Measurements from ENCODE around the gene DAB2.
"Not testable (repeated sequence)": the region's sequence is repeated elsewhere in the genome, so short reads cannot be mapped to it uniquely, and the experiment has no call there.

Gene DAB2

DNA sequence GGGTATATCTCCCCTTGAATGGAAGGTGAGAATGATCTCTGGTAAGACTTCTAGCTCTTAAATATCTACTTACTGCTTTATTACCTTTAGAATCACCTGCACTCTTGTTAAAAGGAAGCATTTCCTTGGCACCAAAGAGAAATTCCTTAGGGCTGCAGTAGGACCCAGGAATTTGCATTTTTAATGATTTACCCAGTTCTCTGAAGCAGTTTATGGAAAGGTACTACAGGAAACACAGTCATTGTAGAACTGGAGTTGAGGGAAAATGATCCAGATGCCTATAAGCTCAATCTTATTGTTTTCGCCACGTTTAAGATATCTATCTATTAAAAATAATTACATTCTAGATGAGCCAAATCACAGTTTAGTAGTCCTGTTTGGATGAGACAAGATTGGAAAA lies 51.0 kb downstream of the DAB2 start:
- DNase-seq = no peak

DNA sequence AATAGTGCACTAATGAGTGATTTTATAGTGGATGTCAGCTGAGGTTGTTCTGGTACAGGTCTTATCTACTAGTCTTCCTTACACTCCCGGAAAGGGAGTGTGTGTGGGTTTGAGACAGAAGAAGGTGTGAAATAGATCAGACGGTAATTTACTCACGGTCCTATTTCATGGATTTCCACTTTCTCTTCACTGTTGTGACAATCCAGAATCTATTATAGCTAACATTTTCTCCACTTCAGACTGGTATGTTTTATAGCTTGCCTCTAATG lies 53.5 kb downstream of the DAB2 start:
- DNase-seq = no peak

DNA sequence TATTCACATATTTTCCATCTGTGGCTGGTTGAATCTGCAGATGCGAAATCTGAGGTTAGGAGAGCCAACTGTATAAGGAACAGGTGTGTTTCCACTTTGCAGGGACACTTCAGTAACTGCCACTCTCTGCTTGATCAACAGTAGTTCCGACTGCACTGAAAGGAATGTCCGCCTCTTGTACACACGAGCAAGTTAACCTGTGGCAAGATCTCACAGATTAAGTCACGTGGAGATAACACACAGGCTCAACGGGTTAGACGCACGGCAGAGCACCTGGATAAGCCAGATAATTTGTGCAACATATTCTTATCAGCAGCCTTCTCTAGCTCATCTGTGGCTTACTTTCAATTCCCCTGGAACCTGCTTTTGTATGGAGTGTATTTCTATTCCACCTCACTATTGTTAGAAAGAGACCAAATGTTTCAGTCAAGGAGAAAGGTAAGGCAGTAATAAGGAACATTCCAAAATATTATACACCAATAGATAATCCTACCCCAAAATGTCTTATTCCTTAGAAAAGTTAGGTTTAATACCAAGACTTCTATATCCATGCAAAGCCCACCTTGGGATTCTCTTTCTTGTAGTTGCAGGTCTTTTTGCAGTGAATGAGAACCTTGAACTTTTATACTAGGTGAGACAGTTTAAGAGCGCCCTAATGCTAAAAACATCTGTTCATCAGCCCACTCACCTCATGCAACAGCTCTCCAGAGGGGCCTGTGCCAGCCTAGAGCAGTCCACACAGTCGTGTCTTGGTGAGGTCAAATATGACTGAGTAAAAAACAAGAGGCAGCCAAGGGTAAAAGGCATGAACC lies 54.0 kb downstream of the DAB2 start:
- no peak for DNase-seq

DNA sequence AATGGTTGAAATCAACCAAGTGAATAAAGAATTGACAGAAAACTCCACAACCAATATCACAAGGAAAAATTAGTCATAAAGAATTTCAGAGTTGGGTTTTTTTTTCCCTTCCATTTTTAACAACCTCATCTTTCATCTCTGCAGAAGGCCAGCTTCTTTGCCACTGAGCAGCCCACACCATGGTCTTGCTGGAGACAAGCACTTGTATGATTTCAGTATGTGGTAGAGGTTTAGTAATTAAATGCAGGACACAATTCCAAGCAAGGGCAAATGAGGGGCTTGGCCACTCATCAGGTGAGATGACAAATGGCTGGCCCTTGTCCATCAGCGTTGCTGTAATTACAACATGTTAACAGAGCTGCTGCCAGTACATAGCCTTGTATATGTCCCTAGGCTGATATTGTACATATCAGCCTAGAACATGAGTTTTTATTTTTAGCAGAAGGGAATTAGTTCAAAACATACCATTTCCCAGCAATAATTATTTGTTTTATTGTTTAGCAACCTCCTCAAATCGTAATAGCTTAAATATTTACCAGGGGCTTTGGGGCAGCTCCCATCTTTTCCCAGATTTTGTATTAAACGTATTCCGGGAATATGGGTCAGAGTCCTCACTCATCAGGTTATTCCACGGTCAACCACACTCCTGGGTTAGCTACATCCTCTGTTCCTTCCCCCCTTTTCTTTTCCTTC lies 55.5 kb downstream of the DAB2 start:
- DNase-seq = no peak

DNA sequence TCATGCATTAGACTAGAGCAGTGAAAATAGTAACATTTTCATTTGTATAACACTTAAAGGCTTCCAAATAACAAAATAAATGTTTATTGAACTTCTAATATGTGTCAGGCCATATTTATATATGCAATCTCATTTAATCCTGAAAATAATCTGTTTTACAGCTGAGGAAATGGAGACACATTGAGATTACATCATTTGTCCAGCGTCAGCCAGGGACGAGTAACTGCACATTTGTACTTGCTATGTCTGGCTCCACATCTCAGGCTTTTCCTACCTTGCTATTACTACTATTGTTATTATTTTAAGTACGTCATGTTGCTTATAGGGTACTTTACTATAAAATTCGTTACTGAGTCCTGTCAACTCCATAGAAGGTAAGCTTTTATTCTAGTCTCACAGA lies 56.7 kb downstream of the DAB2 start:
- DNase-seq = no peak

DNA sequence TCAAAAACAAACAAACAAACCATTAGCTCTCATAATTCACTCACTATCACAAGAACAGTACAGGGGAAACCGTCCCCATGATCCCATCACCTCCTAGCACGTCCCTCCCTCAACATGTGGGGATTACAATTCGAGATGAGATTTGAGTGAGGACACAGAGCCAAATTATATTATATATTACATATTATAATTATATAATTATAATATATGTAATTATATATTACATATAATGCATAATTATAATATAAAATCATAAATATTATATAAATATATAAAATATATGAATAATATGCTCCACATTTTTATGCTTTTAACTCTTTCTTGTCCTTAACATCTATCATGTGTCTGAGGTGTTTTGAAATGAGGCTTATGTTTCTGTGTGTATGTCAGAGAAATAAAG lies 57.1 kb downstream of the DAB2 start:
- DNase-seq = no peak

DNA sequence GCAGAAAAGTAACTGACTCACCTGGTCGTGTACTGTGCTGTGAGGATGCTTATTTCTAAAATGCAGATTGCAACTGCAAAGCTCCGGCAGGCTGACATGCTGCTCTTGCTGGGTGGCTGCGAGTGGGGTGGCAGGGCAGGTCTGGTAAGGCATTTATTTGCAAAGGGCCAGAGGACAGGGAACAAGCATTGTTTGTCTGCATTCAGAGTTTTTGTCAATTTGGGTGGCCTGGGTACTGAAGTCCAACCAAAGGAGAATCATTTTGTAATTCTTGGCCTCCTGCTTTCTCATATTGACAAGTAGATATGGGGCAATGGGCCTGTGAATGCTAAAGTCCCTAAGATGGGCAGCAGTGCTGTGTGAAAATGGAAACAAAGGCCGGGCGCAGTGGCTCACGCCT lies 60.4 kb downstream of the DAB2 start, which contains the start of gene C9:
C9 (minus strand) TSS at position 129 of the 400 bp plus-strand sequence; CDS start at position 98, 31 bp downstream.
- no peak for DNase-seq

DNA sequence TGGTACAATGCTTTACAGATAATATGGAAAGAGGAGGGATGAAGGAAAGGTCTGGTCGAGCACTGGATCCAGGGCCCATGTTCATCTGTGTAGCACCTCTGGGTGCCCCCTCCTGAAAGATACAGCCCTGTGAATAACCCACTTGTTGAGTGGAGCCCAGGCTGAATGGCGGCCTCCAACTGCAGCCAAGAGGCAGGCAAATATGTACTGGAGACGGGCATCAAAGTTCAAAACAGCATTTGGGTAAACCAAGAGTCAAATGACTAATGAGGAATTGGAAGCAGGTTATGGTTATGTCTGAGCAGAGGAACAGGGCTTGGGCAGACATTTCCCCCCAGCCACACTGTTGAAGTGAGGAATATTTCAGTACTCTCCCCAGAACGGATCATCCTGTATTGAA lies 61.6 kb downstream of the DAB2 start:
- no peak for DNase-seq

DNA sequence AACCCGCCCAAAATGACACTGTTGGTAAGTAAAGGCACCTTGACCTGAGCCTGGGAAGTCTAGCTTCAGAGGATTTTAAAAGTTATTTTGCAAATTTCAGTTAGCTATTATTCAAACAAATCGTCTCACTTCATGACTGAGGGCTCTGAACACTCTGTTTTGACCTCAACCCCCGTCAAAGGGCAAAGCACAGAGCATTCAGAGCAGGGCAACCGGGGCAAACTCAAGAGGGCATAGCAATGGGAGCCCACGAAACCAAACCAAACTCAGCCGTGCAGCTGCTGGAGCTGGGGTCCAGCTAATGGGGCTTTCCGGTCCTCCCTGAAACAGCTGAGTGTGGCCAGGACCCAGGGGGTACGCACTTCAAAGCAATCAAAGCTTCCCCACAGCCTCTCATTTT lies 62.1 kb downstream of the DAB2 start:
- DNase-seq = no peak

DNA sequence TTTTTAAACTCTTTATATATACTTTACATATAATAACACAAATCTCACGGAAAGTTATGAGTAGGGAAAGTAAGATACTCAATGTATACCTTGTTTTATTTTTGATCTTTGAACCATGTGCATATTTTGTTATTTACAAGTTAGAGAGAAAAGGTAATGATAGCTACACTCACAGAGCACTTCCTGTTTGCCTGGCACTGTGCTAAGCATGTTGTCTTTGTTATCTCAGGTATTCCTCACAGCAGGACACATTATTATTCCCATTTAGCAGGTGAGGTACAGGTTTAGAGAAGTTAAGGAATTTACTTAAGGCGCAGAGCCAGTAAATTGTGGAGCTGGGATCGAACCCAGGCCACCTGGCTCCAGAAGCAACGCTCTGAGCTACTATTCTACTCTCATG lies 63.5 kb downstream of the DAB2 start:
- no peak for DNase-seq

DNA sequence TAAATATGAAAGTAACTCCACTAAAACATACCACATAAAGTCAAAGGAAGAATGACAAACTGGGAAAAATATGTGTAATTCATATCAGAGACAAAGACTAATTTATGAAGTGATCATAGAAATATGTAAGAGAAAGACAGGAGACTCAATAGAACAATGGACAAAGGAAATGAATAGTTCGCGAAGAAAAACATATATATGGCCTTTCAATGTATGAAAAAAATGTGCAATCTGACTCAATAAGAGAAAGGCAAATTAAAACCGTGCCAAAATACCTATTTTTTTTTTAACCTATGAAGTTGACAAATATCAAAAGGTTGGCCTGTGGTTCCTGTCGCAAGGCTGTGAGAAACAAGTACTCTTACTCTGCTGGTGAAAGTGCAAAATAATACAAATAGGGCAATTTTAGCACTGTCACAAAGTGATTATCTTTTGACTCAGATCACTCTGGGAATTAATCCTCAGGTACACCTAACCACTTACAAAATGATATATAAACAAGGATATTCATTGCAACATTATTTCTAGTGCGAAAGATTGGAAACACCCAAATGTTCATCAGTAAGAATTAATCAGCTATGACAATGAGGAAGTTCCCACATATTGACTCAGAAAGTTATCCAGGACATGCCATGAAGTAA lies 64.2 kb downstream of the DAB2 start:
- no peak for DNase-seq

DNA sequence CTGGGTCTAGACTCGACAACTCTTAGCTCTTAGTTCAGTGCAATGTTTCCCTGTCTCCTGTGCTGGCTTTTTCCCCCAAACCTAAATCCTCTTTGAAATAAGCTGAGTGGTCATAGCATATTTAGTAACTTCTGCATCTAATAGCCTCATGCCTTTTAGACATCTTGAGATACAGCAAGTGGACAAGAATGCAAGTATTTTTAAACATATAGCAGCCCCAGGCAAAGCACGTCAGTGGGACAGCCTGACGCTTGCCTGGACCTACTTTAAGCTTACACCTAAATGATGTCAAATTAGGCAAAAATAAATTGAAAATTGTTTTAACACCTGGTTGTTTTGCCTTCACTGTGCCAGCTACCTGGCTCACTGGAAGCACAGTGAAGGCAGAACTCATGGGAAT lies 68.5 kb downstream of the DAB2 start:
- DNase-seq = no peak

DNA sequence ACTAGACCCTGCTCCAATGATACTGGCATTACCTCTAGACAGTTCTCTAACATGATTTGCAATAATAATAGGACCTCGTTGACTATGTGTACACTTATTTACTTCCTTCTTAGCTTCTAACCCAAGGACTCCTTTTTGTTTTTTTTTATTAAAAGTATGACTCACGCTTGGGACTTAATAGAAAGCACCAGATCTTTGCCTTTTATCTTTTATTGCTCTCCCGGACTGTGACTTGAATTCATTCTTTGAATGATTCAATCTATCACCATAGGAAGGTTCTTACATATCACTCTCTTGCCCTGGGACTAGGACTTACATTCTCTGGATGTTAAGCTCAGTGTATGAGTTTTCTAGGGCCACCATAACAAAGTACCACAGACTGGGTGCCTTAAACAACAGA lies 69.5 kb downstream of the DAB2 start:
- DNase-seq = no peak

DNA sequence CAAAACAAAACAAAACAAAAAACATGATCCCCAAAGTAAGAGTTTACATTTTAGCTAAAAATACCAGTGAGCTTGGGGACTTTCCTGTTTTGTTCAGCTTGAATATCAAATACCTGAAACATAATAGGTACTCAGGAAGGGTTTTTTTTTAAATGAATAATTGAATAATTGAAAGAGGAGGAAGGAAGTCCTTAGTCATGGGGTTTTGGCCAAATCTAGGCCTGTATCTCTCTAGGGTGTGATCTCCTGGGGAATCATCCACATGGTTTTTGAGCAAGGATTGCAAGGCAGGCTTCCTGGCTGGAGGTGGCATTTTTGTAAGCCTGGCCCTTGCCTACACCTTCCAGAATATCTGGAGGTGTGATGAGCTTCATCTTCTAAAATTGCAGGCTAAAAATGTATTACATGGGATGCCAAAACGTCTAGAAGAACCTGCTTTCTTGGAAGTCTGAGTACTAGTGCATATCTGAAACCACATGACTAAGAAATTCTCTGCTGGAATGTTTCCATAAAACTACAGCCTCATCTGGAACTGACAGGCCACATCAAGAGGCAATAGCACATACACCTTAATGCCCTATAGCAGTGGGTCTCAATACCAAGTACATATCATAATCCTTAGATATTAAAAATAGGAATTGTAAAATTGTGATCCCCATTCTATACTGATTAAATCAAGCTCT lies 70.9 kb downstream of the DAB2 start:
- no peak for DNase-seq

DNA sequence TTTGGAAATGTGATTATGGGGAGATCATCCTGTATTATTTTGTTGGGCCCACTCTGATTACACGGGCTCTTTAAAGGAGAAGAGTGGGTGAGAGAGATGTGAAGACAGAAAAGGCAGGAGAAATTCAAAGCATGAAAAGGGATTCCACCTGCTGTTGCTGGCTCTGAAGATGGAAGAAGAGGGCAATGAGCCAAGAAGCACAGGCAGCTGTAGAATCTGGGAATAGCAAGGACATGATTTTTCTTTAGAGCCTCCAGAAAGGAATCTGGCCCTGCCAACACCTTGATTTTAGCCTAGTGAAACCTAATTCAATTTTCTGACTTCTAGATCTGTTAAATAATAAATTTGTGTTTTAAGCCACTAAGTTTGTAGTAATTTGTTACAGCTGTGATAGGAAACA lies 71.8 kb downstream of the DAB2 start:
- DNase-seq = no peak

DNA sequence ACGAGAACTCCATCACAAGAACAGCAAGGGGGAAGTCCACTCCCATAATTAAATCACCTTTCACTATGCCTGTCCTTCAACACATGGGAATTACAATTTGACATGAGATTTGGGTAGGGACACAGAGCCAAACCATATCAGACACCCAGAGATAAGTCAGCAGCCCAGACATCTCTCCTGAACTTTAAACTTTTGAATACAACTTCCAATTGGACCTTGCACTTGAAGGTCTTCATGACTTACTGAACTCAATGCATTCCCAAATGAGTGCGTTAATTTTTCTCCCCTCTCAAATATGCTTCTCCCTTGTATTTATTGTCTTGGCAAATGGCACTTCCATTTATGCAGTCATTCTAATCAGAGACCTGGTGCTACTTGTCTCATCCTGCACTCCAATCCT lies 72.6 kb downstream of the DAB2 start:
- DNase-seq = no peak

DNA sequence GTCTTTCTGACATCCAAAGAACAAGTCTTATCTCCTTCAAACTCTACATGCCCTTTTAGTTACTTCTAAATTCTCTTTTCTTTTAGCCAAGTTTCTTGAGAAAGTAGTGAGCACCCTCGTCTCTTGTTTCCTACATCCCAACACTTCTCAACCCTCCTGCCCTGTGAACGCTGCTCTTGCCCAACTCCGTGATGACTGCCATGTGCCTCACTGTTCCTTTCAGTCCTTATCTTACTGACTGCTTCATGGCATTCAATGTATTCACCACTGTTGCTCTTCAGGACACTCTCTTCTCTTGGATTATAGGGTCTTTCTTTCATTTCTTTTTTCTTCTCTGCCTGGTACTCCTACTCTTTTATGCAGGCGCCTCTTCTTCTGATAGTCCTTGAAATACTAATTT lies 75.3 kb downstream of the DAB2 start:
- DNase-seq = no peak

DNA sequence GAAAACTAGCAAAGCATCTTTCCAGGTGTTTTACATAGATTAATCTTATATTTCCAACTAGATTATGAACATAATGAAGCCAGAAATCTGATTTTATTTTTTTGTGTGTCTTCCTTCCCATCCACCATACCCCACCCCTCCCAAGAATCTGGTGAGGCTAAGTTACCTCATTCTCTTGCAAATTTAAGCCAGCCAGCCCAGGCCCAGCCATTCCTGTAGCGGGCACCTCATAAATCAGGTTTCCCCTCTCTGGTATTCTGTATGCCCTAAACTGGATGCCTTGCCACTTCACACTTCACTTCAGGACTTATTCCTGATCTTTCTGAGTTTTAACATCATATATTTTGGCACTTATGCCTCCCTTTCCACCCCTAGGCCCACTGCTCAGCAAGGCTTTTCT lies 82.3 kb downstream of the DAB2 start:
- DNase-seq = no peak

DNA sequence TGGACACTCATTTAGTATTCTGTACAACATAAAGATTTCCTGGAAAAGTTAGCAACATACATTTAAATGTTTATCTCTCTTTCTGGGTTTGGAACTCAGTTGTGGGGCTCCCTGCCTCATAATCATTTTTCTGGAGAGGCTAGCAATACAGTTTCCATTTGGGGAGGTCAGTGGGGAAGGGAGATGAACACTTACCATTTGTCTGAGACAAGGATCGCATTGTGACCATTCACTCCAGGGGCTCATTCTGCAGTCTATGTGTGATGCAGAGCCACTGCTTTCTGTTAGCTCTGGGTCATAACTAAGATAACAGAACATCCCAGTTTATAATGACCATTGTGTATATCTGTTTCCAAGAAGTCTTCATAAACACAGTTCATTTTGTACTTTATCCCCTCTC lies 82.9 kb downstream of the DAB2 start:
- DNase-seq = no peak

DNA sequence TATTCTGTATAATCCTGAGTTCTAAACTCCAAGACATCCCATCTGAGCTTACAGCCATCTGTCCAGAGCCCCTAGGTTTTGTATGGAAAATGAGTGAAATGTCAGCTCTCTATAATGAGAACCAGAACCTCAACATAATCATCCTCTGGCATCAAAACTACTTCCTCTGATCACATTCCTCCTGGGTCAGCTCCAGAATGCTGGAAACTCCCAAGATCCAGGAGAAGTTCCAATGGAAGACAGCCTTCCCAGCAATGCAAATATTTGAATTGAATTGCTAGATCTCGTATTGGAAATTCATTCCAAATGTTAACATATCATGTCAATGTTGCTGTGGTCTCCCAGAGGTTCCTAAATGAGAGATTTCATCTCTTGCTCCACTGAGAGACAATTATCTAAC lies 84.3 kb downstream of the DAB2 start:
- DNase-seq = no peak

DNA sequence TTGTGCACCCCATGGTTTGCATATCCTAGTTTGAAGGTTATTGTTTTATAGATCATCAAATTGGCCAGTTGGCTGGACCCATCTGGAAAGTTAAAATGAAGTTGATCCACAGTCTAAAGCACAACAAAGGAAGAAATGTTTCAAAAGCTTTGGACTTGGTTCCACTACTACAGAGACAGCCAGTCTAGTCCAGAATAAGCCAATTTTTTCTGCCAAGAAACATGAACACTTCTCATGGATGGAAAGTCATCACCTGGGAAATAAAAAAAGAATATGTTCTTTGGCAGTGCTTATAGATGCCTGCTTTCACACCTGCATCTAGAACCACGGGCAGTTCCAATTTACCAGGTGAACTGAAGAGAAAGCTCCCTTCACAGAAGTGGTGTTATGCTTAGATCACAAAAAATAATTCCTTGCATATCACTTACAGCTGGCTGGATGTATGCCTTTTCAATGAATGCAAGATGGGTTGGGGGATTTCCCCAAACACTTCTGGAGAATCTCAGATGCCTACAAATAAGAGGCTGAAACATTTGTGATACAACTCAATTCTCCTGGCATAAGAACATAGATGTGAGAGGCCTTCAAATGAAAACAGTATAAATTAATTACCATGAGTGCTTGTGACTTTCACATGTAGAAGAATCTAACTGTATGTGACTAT lies 87.4 kb downstream of the DAB2 start:
- no peak for DNase-seq

DNA sequence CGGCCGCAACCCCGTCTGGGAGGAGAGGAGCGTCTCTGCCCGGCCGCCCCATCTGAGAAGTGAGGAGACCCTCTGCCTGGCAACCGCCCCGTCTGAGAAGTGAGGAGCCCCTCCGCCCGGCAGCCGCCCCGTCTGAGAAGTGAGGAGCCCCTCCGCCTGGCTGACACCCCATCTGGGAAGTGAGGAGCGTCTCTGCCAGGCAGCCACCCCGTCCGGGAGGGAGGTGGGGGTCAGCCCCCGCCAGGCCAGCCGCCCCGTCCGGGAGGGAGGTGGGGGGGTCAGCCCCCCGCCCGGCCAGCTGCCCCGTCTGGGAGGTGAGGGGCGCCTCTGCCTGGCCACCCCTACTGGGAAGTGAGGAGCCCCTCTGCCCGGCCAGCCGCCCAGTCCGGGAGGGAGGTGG lies 90.5 kb downstream of the DAB2 start:
- DNase-seq = not testable (repeated sequence)

DNA sequence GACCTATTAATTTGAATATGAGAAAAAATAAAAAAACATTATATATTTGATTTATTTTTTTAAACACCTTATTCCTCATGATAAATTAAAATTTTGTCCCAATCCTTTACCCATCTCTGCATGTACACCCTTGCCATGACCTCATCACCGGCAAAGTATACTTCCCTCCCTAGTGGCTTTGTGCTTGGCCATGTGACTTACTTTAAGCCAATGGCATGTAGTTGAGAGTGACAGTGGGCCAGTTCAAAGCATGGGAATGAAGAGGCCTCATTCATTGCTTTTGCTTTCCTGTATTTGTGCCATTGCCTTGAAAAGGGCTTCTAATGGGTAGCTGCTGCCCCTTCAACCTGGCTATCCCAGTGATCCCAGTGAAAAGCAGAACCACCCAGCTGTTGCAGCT lies 91.7 kb downstream of the DAB2 start:
- DNase-seq = no peak
